HG03066 (cell line): ENCODE measurements around the gene TRIM43.
"Not testable (repeated sequence)": the region's sequence is repeated elsewhere in the genome, so short reads cannot be mapped to it uniquely, and the experiment has no call there.

Source experiments
- ATAC-seq: cut with Tn5 transposase; IDR thresholded peaks from one replicate; pipeline ENCODE4 v1.9.1; 2021; ENCODE audit warnings: low read depth; ENCODE audit not compliant: unreplicated experiment

TRIM43 gene

GRCh38 chr2:95591701-95592100 is at the start of gene TRIM43:
Gene TRIM43, plus strand, starts transcription at chr2:95592001. Its CDS starts 2,023 bp downstream, at chr2:95594024.
- ATAC-seq: not testable (repeated sequence)

DNA sequence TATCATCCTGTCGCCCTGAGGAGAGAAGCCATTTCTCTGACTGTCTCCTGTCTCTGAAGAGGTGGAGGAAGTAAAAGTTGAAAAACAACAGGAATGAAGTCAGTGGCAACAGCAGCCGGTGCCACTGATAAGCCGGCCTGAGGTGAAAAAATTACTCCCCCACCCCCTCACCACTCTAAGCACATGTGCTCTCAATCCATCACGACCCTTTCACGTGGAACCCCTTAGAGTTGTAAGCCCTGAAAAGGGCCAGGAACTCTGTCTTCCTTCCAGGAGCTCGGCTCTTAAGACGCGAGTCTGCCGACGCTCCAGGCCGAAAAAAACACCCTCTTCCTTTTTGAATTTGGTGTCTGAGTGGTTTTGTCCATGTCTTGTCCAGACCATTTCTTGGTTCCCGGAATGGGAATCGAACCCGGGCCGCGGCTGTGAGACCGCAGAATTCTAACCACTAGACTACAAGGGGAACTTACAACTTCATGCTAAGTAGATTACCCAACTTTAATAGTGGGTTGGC is 40.7 kb upstream of the TRIM43 start:
- no peak for ATAC-seq

DNA sequence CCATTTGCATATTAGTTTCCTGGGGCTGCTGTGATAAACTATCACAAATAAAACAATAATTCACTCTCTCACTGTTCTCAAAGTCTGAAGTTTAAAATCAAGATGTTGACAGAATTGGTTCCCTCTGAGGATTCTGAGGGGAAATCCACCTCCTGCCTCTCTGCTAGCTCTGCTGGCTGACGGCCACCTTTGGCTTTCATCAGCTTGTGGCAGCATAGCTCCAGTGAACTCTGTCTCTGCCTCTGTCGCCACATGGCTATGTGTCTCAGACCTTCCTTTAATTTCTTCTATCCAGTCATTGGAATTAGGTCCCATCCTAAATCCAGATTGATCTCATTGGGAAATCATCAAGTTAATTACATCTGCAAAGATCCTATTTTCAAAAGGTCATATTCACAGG is 38.9 kb upstream of the TRIM43 start:
- no peak for ATAC-seq

DNA sequence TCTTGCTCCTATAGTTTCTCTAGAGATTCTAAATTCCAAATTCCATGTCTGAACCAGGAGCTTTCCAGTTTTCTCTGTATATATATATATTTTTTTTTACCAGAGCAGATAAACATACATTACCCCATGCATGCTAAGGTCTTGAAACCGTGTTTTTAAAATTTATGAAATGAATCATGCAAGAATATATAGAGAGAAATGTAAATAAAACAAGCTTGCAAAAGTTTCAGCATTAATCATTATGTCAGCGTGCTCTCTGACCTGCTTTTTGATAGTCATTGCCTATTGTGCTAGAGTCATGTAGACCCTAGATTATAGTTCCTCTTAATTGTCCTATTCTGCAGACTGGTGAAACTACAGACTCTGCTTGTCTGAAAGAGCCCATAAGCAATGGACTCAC is 22.6 kb upstream of the TRIM43 start:
- ATAC-seq: no peak

GRCh38 chr2:95573866-95574265 is 17.9 kb upstream of the TRIM43 start:
- no peak for ATAC-seq

DNA sequence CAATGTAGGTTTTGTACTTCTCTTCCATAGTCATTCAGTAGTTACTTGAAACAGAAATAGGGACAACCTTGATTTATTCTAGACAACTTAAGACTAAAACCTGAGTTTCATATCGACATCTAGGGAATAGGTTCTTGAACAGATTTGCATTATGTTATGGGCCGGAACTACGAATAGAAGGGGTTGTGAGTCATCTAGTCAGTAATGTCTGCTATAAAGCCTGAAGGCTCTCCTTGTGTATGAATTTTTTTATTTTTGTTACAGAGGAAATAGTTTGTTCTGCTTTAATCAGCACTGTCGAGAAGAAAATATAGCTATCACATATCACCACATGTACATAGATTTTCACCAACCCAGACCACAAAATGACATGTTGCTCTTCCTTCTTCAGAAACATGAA is 17.3 kb upstream of the TRIM43 start:
- no peak for ATAC-seq

- no peak for ATAC-seq
Observed at GRCh38 chr2:95575857-95576256, 15.9 kb upstream of the TRIM43 start.

GRCh38 chr2:95578539-95578938 is 13.3 kb upstream of the TRIM43 start:
- ATAC-seq: no peak

- not testable (repeated sequence) for ATAC-seq
Observed at GRCh38 chr2:95583545-95583944, 8.3 kb upstream of the TRIM43 start.

- ATAC-seq: not testable (repeated sequence)
Observed at GRCh38 chr2:95584321-95584720, 7.5 kb upstream of the TRIM43 start.

DNA sequence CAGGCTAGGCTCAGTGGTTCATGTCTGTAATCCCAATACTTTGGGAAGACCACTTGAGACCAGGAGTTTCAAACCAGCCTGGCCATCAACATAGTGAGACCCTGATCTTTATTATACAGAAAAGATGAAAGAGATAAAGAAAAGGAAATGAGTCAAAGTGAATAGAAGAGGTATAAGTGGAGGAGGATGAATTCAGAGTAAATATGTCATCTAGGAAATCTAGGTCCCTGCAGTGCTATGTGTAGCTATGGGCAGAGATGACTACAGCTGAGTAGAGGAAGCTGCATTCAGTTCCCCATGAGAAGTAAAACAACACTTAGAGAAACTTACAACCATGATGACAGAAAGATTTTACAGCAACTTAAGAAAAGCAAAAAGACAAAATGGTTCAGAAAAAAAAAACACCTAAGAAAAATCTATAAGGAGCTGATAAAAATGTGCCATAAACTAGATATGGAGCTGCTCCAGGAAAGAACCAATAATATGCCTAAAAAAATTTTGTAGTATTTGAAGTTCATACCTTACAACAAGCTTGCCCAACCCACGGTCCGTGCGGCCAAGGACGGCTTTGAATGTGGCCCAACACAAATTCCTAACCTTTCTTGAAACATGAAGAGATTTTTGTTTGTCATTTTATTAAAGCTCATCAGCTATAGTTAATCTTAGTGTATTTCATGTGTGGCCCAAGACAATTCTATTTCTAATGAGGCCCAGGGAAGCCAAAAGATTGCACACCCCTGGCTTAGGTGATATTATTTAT is 1.8 kb upstream of the TRIM43 start:
- ATAC-seq: not testable (repeated sequence)

DNA sequence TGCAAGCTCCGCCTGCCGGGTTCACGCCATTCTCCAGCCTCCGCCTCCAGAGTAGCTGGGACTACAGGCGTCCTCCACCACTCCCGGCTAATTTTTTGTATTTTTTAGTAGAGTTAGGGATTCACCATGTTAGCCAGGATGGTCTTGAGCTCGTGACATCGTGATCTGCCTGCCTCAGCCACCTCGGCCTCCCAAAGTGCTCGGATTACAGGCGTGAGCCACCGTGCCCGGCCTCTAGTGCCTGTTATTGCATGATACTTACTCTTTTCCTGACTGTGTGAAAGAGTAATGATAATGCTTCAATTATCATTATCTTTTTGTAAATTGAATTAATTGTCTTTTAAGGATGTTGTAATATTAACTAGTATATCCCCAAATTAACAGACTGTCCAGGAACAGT is 1.2 kb downstream of the TRIM43 start:
- ATAC-seq: not testable (repeated sequence)

- ATAC-seq: not testable (repeated sequence)
Observed at GRCh38 chr2:95595012-95595411, 3.2 kb downstream of the TRIM43 start.

DNA sequence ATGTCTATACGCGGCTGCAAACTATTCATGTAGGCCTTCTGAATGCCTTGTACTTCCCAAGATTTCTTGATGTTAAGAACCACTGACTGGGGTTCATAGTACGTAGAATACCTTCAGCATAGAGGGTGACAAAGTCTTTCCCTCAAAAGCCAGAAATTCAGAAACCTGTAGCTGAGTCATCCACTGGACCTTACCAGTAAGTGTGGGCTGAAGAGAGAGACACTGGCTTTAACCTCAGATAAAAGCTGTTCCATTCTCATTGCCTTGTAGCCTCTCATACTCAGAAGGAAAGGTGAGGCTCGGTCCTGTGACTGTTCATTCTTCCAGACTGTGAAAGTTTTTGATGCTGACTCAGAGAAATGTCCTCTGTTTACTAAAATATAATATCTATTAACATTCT is 9.5 kb downstream of the TRIM43 start:
- not testable (repeated sequence) for ATAC-seq

GRCh38 chr2:95602146-95602545 is 10.3 kb downstream of the TRIM43 start:
- not testable (repeated sequence) for ATAC-seq

- not testable (repeated sequence) for ATAC-seq
Observed at GRCh38 chr2:95608356-95608755, 16.6 kb downstream of the TRIM43 start.

- ATAC-seq: not testable (repeated sequence)
Observed at GRCh38 chr2:95609764-95610163, 18.0 kb downstream of the TRIM43 start.

DNA sequence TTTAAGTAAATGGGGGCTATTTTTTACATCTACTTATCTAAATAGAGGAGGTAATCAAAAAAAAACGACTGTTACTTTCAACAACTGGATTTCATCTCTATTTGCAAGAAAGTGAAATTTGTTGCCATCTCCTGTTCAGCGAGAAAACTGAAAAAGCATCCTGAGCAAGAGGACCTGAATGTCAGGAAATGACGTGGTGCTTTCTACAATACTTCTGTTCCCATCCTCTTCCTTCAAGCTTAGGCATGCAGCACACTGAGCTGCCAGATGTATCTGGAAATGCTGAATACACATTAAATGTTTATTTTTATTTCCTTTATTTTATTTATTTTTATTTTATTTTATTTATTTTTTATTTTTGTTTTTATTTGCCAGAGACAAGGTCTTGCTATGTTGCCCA is 21.2 kb downstream of the TRIM43 start:
- ATAC-seq: not testable (repeated sequence)

DNA sequence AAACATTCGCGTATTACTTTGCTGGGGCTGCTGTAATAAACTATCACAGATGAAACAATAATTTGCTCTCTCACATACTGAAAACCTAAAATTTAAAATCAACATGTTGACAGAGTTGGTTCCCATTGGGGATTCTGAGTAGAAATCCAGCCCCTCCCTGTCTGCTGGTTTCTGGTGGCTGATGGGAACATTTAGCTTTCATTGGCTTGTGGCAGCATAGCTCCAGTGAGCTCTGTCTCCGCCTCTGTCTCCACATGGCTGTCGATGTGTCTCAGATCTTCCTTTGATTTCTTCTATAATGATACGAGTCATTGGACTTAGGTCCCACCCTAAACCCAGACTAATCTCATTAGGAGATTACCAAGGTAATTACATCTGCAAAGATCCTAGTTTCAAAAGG is 30.9 kb downstream of the TRIM43 start:
- ATAC-seq: not testable (repeated sequence)

- not testable (repeated sequence) for ATAC-seq
Observed at GRCh38 chr2:95630987-95631386, 39.2 kb downstream of the TRIM43 start.

GRCh38 chr2:95633626-95634259 is 41.9 kb downstream of the TRIM43 start:
- not testable (repeated sequence) for ATAC-seq
